Activated B cell treated with CpG ODN at 0.5 μM for 24 hours (primary cell): ENCODE data around the gene PAPPA. TPM values are rescaled to one million over a fixed set of nuclear protein-coding genes. Genes with fewer than 3 reads are reported as not detected.

Source experiments
- ATAC-seq: fragments of 200-7000 bp; cut with Tn5 transposase; one replicate; pipeline ENCODE4 v1.10.0; 2021; ENCODE audit warnings: low read depth, mild to moderate bottlenecking, moderate library complexity
- CTCF ChIA-PET: fragments of 350-600 bp; sonication (Branson Sonifier 250); formaldehyde crosslinking; loops from one replicate; lab custom pipeline; 2021; ENCODE audit warnings: antibody characterized with exemption; lab: Charles Lee
- POLR2A ChIA-PET: fragments of 350-600 bp; sonication (Branson Sonifier 250); formaldehyde crosslinking; loops from one replicate; lab custom pipeline; 2021; ENCODE audit warnings: antibody characterized with exemption; lab: Charles Lee
- DNase-seq: peaks from one replicate; pipeline ENCODE4 v3.0.0; 2022
- H3K27ac Mint-ChIP-seq: one replicate; pipeline ENCODE4 v1.8.0; 2020; ENCODE audit warnings: mixed read lengths
- H3K27me3 Mint-ChIP-seq: one replicate; pipeline ENCODE4 v1.8.0; 2021; ENCODE audit warnings: mixed read lengths
- H3K36me3 Mint-ChIP-seq: one replicate; pipeline ENCODE4 v1.8.0; 2021; ENCODE audit warnings: low read depth, mixed read lengths
- H3K4me1 Mint-ChIP-seq: one replicate; pipeline ENCODE4 v1.8.0; 2021; ENCODE audit warnings: mixed read lengths
- H3K4me3 Mint-ChIP-seq: one replicate; pipeline ENCODE4 v1.8.0; 2020; ENCODE audit warnings: mild to moderate bottlenecking, mixed read lengths
- H3K9me3 Mint-ChIP-seq: one replicate; pipeline ENCODE4 v1.8.0; 2020; ENCODE audit warnings: mixed read lengths
- intact Hi-C: fragments of 100-400 bp; cut with micrococcal nuclease; formaldehyde crosslinking; loops from one replicate; pipeline ENCODE4 v1.15.1; 2024
- total RNA-seq: library from RNA; stranded (reverse); gene quantifications from 2 replicates; pipeline ENCODE4 v1.2.3, GENCODE V29; 2022
- TF ChIP-seq, protein P1 (sequence below): fragments of 200-600 bp; IDR thresholded peaks from one replicate; pipeline ENCODE4 v1.8.0; 2022; ENCODE audit warnings: antibody characterized with exemption, mild to moderate bottlenecking

The PAPPA gene
- total RNA-seq, 1 donor from 2014 or later, result not detected

- TF ChIP-seq, protein P1, sequence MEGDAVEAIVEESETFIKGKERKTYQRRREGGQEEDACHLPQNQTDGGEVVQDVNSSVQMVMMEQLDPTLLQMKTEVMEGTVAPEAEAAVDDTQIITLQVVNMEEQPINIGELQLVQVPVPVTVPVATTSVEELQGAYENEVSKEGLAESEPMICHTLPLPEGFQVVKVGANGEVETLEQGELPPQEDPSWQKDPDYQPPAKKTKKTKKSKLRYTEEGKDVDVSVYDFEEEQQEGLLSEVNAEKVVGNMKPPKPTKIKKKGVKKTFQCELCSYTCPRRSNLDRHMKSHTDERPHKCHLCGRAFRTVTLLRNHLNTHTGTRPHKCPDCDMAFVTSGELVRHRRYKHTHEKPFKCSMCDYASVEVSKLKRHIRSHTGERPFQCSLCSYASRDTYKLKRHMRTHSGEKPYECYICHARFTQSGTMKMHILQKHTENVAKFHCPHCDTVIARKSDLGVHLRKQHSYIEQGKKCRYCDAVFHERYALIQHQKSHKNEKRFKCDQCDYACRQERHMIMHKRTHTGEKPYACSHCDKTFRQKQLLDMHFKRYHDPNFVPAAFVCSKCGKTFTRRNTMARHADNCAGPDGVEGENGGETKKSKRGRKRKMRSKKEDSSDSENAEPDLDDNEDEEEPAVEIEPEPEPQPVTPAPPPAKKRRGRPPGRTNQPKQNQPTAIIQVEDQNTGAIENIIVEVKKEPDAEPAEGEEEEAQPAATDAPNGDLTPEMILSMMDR, result no peak
- CTCF ChIA-PET, result no interaction called here
Measured at GRCh38 chr9:116383133-116383532, 229.5 kb downstream of the PAPPA start.

GRCh38 chr9:116383936-116384335, 230.3 kb downstream of the PAPPA start:
- ChIA-PET POLR2A (no interaction called here), CTCF (no interaction called here)
- H3K27ac Mint-ChIP-seq, result no peak overlapping the region
- H3K36me3 Mint-ChIP-seq, result no peaks in the 10 kb centered on the region
- no peaks in the 10 kb centered on the region for H3K27me3 Mint-ChIP-seq
- DNase-seq (no peak), ATAC-seq (no peak)
- H3K4me3 Mint-ChIP-seq, result no peak overlapping the region
- H3K9me3 Mint-ChIP-seq, result no peaks in the 10 kb centered on the region
- intact Hi-C loops, result no loop called here
- TF ChIP-seq, protein P1, result no peak
- no peaks in the 10 kb centered on the region for H3K4me1 Mint-ChIP-seq

More at GRCh38 chr9:116383133-116383532, 229.5 kb downstream of the PAPPA start:
- POLR2A ChIA-PET, result no interaction called here
- ATAC-seq (no peak), DNase-seq (no peak)
- Mint-ChIP-seq H3K27me3 (no peaks in the 10 kb centered on the region), H3K36me3 (no peaks in the 10 kb centered on the region), H3K4me3 (no peak overlapping the region), H3K4me1 (no peaks in the 10 kb centered on the region), H3K9me3 (no peaks in the 10 kb centered on the region), H3K27ac (no peak overlapping the region)
- intact Hi-C loops, result no loop called here

DNA sequence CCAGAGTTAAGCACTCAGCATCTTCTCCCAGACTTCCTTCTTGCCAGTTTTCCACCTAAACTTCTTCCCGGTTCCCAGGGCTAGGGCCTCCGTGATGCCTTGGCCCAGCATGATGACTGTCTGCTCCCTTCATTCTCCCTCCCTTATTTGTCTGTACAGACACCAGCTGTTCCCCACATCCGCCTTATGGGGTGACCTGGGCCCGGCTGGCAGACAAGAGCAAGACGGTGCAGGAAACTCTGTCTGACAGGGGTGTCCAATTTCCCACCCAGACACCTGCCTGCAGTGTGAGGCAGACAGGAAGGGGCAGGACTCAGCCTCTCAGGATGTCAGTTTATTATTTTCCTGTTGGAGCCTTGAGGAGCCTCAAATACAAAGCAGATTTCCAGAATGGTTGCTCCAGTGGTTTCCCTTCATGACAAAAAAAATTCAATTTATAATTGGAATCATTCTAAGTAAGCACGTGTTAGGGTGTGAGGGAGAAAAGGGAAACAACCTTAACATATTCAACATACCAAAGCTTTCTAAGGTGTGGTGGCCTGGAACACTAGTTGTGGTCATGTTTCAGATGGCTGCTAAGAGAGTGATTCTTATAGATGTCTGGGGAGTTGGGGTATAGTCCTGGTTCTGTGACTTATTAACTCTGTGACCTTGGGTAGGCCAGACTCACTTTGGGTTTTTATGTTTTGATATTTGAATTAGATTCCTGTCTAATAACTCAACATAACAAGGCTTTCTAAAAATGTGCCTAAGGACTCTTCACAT, 234.5 kb downstream of the PAPPA start:
- H3K36me3 Mint-ChIP-seq, result no peaks in the 10 kb centered on the region
- no peak overlapping the region for H3K27ac Mint-ChIP-seq
- CTCF ChIA-PET, result no interaction called here

DNA sequence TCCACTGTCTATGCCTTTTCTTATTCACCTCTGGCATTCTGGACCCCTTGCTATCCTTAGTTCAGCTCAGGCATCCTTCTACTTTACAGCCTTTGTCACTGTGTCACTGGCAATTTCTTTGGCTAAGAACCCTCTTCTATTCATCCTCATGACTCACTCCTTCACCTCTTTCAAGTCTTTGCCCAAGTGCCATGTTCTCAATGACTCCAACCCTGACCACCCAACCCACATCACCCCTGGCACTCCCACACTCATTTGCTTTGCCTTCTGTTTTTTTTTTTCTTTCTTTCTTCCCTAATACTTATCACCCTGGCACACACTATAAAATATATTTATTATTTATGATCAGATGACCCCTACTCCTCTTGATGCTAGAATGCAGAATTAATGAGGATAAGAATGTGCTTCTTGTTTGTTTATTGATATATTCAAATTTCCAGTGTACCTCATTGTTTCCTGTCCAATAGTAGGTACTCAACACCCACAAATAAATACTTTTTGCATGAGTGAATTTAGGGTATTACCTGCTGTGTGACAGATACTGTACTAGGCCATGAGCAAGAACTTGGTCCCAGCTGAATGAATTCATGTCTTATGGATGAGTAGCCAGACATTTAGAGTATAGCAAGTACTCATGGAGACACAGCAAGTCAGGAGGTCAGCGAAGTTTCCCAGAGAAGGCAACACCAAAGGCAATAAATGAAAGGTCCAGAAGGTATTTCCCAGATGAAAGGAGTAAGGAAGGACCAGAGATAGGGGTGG, 236.1 kb downstream of the PAPPA start:
- no peak overlapping the region for H3K27ac Mint-ChIP-seq
- ATAC-seq (no peak), DNase-seq (no peak)
- no peaks in the 10 kb centered on the region for H3K36me3 Mint-ChIP-seq
- no peaks in the 10 kb centered on the region for H3K4me1 Mint-ChIP-seq
- intact Hi-C loops, result no loop called here
- TF ChIP-seq, protein P1, result no peak
- no peaks in the 10 kb centered on the region for H3K27me3 Mint-ChIP-seq
- CTCF ChIA-PET, result no interaction called here
- H3K4me3 Mint-ChIP-seq, result no peak overlapping the region
- POLR2A ChIA-PET, result no interaction called here
- H3K9me3 Mint-ChIP-seq, result no peaks in the 10 kb centered on the region

More for the DNA sequence above, 234.5 kb downstream of the PAPPA start:
- intact Hi-C loops, result no loop called here
- Mint-ChIP-seq H3K4me1 (no peaks in the 10 kb centered on the region), H3K27me3 (no peaks in the 10 kb centered on the region), H3K9me3 (no peaks in the 10 kb centered on the region), H3K4me3 (no peak overlapping the region)
- ATAC-seq (no peak), DNase-seq (no peak)
- POLR2A ChIA-PET, result no interaction called here
- TF ChIP-seq, protein P1, result no peak
